Epithelial cell of proximal tubule (primary cell): ENCODE results near the gene TMC1. TPM values are rescaled to one million over a fixed set of nuclear protein-coding genes. Genes with fewer than 3 reads are reported as not detected.

Experiments used
- DNase-seq: peaks from one replicate; pipeline ENCODE4 v3.0.0-alpha.2; 2011; ENCODE audit warnings: low read depth
- H3K4me3 ChIP-seq: 2 replicates; pipeline ENCODE4 v1.5.1; 2011; ENCODE audit warnings: low read depth, mild to moderate bottlenecking, low read length
- total RNA-seq: library from RNA; depleted of rRNA; stranded (reverse); fragments of >200 nt; gene quantifications from 2 replicates; pipeline ENCODE4 v1.2.3, GENCODE V29; 2015
- TF ChIP-seq, protein P1 (sequence below): conservative IDR thresholded peaks from 2 replicates; pipeline ENCODE4 v1.5.1; 2012; ENCODE audit warnings: low read depth, mild to moderate bottlenecking, low read length

TMC1 gene
- total RNA-seq, 1 donor from 2014 or later, result not detected

DNA sequence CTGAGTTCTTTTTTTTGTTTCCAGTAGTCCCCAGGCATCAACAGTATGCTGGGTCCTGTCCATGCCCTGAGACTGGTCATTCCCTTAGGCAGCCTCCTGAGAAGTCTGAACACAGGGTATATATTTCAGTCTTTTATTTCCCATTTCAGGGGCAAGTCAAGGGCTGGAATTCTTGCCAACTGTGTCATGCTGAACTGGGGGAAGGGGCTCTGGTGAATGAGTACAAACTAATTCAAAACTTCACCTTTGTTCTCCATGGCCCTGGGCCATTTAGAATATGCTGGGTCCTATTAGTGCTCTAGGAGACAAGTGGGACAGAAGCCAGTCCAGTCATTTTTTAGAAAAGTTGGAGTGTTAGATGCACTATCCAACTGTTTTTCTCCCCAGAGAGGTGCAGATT is 170.3 kb downstream of the TMC1 start:
- TF ChIP-seq, protein P1, sequence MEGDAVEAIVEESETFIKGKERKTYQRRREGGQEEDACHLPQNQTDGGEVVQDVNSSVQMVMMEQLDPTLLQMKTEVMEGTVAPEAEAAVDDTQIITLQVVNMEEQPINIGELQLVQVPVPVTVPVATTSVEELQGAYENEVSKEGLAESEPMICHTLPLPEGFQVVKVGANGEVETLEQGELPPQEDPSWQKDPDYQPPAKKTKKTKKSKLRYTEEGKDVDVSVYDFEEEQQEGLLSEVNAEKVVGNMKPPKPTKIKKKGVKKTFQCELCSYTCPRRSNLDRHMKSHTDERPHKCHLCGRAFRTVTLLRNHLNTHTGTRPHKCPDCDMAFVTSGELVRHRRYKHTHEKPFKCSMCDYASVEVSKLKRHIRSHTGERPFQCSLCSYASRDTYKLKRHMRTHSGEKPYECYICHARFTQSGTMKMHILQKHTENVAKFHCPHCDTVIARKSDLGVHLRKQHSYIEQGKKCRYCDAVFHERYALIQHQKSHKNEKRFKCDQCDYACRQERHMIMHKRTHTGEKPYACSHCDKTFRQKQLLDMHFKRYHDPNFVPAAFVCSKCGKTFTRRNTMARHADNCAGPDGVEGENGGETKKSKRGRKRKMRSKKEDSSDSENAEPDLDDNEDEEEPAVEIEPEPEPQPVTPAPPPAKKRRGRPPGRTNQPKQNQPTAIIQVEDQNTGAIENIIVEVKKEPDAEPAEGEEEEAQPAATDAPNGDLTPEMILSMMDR, result no peak
- no peak for DNase-seq

DNA sequence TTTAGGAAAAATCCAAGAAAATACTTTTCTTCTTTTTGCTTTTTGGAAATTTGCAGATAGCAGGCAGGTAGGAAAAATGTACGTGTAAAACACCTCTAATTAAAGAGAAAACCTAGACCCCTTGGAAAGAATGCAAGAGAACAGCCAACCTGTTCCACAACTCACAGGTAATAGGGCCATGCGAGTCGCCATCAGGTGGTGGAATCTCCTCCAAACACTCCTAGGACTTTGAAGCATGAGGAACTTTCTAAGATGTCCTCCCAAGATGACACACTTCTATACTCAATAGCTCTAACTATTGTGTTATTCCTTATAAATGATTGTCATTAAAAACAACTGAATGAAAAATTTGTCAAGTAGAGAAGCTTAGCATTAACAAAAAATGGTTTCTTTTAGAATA is 174.0 kb downstream of the TMC1 start:
- DNase-seq, result no peak
- no peak overlapping the region for H3K4me3 ChIP-seq
- TF ChIP-seq, protein P1, result peak; percentile 18

More for the DNA sequence above, 170.3 kb downstream of the TMC1 start:
- no peak overlapping the region for H3K4me3 ChIP-seq

DNA sequence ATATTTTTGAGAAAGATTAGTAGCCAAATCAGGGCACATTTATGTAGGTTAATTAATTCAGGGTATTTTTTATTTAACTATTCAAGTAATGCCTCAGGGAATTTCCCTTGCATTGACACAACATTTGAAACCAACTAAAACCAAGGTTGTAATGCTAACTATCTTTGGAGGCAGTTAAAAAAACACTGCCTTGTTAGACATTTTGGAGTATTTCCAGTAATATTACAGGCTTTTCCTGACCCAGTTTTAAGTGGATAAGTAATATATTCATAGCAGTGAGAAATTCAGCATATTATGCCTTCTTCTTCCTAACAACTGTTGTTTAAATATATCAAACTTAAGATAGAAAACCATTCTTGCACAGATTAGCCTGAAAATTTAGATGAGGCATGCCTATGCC is 175.1 kb downstream of the TMC1 start:
- H3K4me3 ChIP-seq, result no peak overlapping the region
- DNase-seq, result no peak

DNA sequence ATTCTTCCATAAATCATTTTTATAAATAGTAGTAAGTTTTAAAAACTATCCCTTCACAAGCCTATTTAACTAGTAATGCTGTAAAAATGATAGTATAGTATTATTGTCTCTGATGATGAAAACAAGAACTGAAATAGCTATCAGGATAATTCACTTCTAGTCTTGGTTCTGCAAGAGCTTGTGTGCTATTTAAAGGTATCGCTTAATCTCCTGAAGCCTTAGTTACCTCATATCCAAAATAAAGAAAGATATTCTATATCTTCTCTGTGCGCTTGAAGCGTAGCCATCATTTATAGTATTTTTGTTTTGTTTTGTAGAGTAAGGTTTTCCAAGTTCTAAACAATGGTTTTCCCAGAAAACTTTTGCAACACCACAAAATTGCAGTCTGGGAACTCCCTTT is 180.1 kb downstream of the TMC1 start:
- TF ChIP-seq, protein P1, result no peak
- no peak for DNase-seq
- H3K4me3 ChIP-seq, result no peak overlapping the region

More for the DNA sequence above, 175.1 kb downstream of the TMC1 start:
- TF ChIP-seq, protein P1, result no peak

DNA sequence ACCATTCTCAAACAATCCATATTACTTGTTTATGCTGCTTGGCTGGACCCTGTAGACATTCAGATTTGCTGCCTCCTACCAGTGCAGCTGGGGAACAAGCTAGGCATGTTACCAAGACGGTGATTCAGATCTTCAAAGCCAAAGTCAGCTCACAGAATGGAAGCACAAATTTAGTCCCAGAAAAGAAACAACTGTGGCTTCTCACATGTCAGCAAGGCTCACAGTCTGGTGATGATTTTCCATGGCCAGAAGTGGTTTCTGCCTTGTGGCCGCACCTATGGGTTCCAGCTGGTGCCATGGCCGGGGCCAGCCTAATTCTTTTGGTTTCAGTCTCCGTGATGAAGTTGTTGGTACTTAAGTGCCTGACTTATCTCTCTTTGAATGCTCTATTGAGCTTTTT is 182.2 kb downstream of the TMC1 start:
- DNase-seq, result no peak
- TF ChIP-seq, protein P1, result no peak
- no peak overlapping the region for H3K4me3 ChIP-seq

DNA sequence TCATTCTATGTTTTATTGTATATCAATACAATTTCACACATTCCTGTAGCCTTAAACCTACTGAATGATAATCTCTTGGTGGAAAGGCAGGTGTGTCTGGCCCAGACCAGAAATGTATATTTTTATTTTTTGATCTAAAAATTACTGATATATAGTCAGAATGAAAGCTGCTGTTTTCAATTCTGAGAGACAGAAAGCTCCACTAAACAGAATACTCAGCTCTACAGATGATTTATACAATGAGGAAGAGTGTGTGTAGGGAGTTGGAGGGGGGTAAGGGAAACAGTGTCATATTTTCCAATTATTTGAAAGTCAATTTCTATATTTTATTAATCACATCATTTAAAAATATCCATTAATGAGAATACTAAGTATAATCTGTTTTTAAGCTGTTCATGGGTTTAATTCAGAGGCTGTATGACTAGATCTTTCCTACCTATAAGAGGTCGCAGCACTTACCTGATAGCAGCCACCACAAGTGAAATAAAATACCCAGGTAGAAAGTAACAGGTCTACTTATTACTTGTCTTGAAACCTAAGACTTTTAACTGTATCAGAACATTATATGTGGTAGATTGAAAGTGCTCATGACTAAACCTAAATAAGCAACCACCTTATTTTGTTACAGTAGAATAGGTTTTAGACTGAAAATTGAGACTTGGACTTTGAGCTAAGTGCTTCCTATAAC is 183.4 kb downstream of the TMC1 start:
- no peak overlapping the region for H3K4me3 ChIP-seq
- TF ChIP-seq, protein P1, result no peak
- no peak for DNase-seq

DNA sequence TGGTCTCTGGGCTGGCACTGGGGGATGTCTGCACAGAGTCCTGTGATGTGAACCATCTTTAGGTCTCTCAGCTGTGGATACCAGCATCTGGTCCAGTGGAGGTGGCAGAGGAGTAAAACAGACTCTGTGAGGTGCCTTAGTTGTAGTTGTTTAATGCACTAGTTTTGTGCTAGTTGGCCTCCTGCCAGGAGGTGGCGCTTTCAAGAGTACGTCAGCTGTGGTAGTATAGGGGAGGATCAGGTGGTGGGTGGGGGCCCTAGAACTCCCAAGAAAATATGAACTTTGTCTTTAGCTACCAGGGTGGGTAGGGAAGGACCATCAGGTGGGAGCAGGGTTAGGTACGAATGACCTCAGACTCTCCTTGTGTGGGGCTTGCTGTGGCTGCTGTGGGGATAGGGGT is 197.1 kb downstream of the TMC1 start:
- no peak for DNase-seq
- TF ChIP-seq, protein P1, result no peak
- no peak overlapping the region for H3K4me3 ChIP-seq
